H1 (cell line): Measurements from ENCODE around the gene PPFIBP2. TPM values are rescaled to one million over a fixed set of nuclear protein-coding genes. Genes with fewer than 3 reads are reported as not detected.

Experiments
- CREB1 ChIP-seq: IDR thresholded peaks from 2 replicates; pipeline ENCODE4 v1.6.1; 2012; ENCODE audit warnings: inconsistent platforms
- MAFK ChIP-seq: IDR thresholded peaks from 2 replicates; pipeline ENCODE4 v1.6.1; 2012; ENCODE audit warnings: low read depth, mild to moderate bottlenecking, improper control_type of control experiment, low read length
- POLR2AphosphoS5 ChIP-seq: IDR thresholded peaks from 2 replicates; pipeline ENCODE4 v1.6.1; 2011; ENCODE audit warnings: low read depth, low read length
- SP1 ChIP-seq: IDR thresholded peaks from 2 replicates; pipeline ENCODE4 v1.6.1; 2011; ENCODE audit warnings: low read depth, low read length
- SRF ChIP-seq: IDR thresholded peaks from 2 replicates; pipeline ENCODE4 v1.6.1; 2011; ENCODE audit warnings: mild to moderate bottlenecking, low read depth, low read length, moderate library complexity
- polyA plus RNA-seq, 7 experiments: library from polyadenylated mRNA; depleted of rRNA in 3 of 7; stranded (reverse) in 5 of 7; unstranded in 2 of 7; fragments of >200 nt in 5 of 7; fragments of 200-250 nt in 2 of 7; gene quantifications; 1 replicate in 5 of 7; 2 replicates in 1 of 7; 4 replicates in 1 of 7; pipeline versions ENCODE4 v1.2.1 to v1.2.3, GENCODE V29; 2011 to 2013; ENCODE audit warnings: missing spikeins in 2 of 7, mixed read lengths in 2 of 7
- total RNA-seq: library from RNA; stranded (reverse); fragmentation: NEBNext Ultra II Directional; extraction: Animal tissue kit (Norgen Biotek cat#: 25700); gene quantifications from 2 replicates; pipeline ENCODE4 v1.2.1, GENCODE V29; 2021
- TF ChIP-seq, protein P1 (sequence below): fragments of 300-600 bp; sonication (generic); IDR thresholded peaks from 2 replicates; pipeline ENCODE4 v1.7.1; 2012; ENCODE audit warnings: low read length, moderate library complexity, mild to moderate bottlenecking, inconsistent platforms; ENCODE audit not compliant: insufficient replicate concordance

The PPFIBP2 gene
- total and polyA plus RNA-seq, 2 of the 8 experiments (the other 6 are each of a cell fraction or from before 2014, with no cell fraction given): 5.5 to 9.8 TPM

- TF ChIP-seq, protein P1, sequence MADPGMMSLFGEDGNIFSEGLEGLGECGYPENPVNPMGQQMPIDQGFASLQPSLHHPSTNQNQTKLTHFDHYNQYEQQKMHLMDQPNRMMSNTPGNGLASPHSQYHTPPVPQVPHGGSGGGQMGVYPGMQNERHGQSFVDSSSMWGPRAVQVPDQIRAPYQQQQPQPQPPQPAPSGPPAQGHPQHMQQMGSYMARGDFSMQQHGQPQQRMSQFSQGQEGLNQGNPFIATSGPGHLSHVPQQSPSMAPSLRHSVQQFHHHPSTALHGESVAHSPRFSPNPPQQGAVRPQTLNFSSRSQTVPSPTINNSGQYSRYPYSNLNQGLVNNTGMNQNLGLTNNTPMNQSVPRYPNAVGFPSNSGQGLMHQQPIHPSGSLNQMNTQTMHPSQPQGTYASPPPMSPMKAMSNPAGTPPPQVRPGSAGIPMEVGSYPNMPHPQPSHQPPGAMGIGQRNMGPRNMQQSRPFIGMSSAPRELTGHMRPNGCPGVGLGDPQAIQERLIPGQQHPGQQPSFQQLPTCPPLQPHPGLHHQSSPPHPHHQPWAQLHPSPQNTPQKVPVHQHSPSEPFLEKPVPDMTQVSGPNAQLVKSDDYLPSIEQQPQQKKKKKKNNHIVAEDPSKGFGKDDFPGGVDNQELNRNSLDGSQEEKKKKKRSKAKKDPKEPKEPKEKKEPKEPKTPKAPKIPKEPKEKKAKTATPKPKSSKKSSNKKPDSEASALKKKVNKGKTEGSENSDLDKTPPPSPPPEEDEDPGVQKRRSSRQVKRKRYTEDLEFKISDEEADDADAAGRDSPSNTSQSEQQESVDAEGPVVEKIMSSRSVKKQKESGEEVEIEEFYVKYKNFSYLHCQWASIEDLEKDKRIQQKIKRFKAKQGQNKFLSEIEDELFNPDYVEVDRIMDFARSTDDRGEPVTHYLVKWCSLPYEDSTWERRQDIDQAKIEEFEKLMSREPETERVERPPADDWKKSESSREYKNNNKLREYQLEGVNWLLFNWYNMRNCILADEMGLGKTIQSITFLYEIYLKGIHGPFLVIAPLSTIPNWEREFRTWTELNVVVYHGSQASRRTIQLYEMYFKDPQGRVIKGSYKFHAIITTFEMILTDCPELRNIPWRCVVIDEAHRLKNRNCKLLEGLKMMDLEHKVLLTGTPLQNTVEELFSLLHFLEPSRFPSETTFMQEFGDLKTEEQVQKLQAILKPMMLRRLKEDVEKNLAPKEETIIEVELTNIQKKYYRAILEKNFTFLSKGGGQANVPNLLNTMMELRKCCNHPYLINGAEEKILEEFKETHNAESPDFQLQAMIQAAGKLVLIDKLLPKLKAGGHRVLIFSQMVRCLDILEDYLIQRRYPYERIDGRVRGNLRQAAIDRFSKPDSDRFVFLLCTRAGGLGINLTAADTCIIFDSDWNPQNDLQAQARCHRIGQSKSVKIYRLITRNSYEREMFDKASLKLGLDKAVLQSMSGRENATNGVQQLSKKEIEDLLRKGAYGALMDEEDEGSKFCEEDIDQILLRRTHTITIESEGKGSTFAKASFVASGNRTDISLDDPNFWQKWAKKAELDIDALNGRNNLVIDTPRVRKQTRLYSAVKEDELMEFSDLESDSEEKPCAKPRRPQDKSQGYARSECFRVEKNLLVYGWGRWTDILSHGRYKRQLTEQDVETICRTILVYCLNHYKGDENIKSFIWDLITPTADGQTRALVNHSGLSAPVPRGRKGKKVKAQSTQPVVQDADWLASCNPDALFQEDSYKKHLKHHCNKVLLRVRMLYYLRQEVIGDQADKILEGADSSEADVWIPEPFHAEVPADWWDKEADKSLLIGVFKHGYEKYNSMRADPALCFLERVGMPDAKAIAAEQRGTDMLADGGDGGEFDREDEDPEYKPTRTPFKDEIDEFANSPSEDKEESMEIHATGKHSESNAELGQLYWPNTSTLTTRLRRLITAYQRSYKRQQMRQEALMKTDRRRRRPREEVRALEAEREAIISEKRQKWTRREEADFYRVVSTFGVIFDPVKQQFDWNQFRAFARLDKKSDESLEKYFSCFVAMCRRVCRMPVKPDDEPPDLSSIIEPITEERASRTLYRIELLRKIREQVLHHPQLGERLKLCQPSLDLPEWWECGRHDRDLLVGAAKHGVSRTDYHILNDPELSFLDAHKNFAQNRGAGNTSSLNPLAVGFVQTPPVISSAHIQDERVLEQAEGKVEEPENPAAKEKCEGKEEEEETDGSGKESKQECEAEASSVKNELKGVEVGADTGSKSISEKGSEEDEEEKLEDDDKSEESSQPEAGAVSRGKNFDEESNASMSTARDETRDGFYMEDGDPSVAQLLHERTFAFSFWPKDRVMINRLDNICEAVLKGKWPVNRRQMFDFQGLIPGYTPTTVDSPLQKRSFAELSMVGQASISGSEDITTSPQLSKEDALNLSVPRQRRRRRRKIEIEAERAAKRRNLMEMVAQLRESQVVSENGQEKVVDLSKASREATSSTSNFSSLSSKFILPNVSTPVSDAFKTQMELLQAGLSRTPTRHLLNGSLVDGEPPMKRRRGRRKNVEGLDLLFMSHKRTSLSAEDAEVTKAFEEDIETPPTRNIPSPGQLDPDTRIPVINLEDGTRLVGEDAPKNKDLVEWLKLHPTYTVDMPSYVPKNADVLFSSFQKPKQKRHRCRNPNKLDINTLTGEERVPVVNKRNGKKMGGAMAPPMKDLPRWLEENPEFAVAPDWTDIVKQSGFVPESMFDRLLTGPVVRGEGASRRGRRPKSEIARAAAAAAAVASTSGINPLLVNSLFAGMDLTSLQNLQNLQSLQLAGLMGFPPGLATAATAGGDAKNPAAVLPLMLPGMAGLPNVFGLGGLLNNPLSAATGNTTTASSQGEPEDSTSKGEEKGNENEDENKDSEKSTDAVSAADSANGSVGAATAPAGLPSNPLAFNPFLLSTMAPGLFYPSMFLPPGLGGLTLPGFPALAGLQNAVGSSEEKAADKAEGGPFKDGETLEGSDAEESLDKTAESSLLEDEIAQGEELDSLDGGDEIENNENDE: no peak
- TF ChIP-seq SP1 (no peak), MAFK (no peak), CREB1 (no peak), POLR2AphosphoS5 (no peak), SRF (no peak)
These were observed 91.6 kb downstream of the PPFIBP2 start (continued) for GRCh38 chr11:7605186-7605943.
